OCI-LY7 (cell line): Measurements from ENCODE around the gene PHF21B. TPM values are rescaled to one million over a fixed set of nuclear protein-coding genes. Genes with fewer than 3 reads are reported as not detected.
A peak's percentile ranks its signal among the peaks of the same experiment; 100 is the strongest.

Experiments
- BruUV-seq: library from RNA; stranded (reverse); fragments of 400-500 nt; replicated peaks from 2 replicates; lab custom pipeline; 2021; lab: Mats Ljungman, UMichigan
- CTCF ChIA-PET: fragments of 300-600 bp; sonication (Branson Sonifier 250); formaldehyde crosslinking; loops from one replicate; lab custom pipeline; 2022; ENCODE audit warnings: antibody characterized with exemption; ENCODE audit not compliant: unreplicated experiment; lab: Charles Lee
- POLR2A ChIA-PET: fragments of 300-600 bp; sonication (Branson Sonifier 250); formaldehyde crosslinking; loops from one replicate; lab custom pipeline; 2022; ENCODE audit warnings: antibody characterized with exemption; lab: Charles Lee
- DNase-seq: peaks from one replicate; pipeline ENCODE4 v3.0.0-alpha.2; 2015; ENCODE audit warnings: low spot score
- H2AFZ ChIP-seq: fragments of 200-600 bp; sonication (generic), shearing (Covaris generic); 2 replicates; pipeline ENCODE4 v1.6.1; 2014; ENCODE audit warnings: mild to moderate bottlenecking, antibody characterized with exemption, low read length, moderate library complexity
- H3K27ac ChIP-seq: fragments of 200-600 bp; sonication (generic); 2 replicates; pipeline ENCODE4 v1.5.1; 2014; ENCODE audit warnings: mixed run types, low read depth, mild to moderate bottlenecking, moderate library complexity, low read length, inconsistent platforms; ENCODE audit not compliant: poor library complexity, severe bottlenecking
- H3K36me3 ChIP-seq: fragments of 200-600 bp; sonication (generic); 2 replicates; pipeline ENCODE4 v1.6.1; 2014; ENCODE audit warnings: mild to moderate bottlenecking, antibody characterized with exemption, low read length, moderate library complexity, mixed read lengths; ENCODE audit not compliant: insufficient read depth
- H3K4me1 ChIP-seq: fragments of 200-600 bp; sonication (generic); 2 replicates; pipeline ENCODE4 v1.5.1; 2014; ENCODE audit warnings: mild to moderate bottlenecking, low read length; ENCODE audit not compliant: insufficient read depth, poor library complexity, severe bottlenecking
- H3K4me2 ChIP-seq: fragments of 200-600 bp; sonication (generic); 2 replicates; pipeline ENCODE4 v1.6.1; 2014; ENCODE audit warnings: mild to moderate bottlenecking, low read length
- H3K4me3 ChIP-seq: fragments of 200-600 bp; sonication (generic); 2 replicates; pipeline ENCODE4 v1.5.1; 2014; ENCODE audit warnings: mild to moderate bottlenecking, low read depth, low read length; ENCODE audit not compliant: poor library complexity, severe bottlenecking
- H3K79me2 ChIP-seq: fragments of 200-600 bp; sonication (generic); 2 replicates; pipeline ENCODE4 v1.6.1; 2016; ENCODE audit warnings: low read depth, mild to moderate bottlenecking, low read length, moderate library complexity, mixed read lengths; ENCODE audit not compliant: insufficient read depth
- H3K9me2 ChIP-seq: fragments of 200-600 bp; sonication (generic); 2 replicates; pipeline ENCODE4 v1.6.1; 2016; ENCODE audit warnings: mild to moderate bottlenecking, low read length, mixed read lengths; ENCODE audit not compliant: insufficient read depth
- H3K9me3 ChIP-seq: fragments of 200-600 bp; sonication (generic); 2 replicates; pipeline ENCODE4 v1.6.1; 2014; ENCODE audit warnings: mild to moderate bottlenecking, mixed run types, low read length, mixed read lengths
- H4K20me1 ChIP-seq: fragments of 200-600 bp; sonication (generic); 2 replicates; pipeline ENCODE4 v1.6.1; 2014; ENCODE audit warnings: mild to moderate bottlenecking, antibody characterized with exemption, low read length, moderate library complexity, mixed read lengths; ENCODE audit not compliant: insufficient read depth
- EZH2phosphoT487 ChIP-seq: fragments of 200-600 bp; sonication (generic); IDR thresholded peaks from 2 replicates; pipeline ENCODE4 v1.6.1; 2018; ENCODE audit warnings: low read depth, borderline replicate concordance, mild to moderate bottlenecking, mixed run types, antibody characterized with exemption, low read length, moderate library complexity, mixed read lengths
- intact Hi-C: fragments of 100-400 bp; cut with micrococcal nuclease; formaldehyde crosslinking; loops from one replicate; pipeline ENCODE4 v1.10.0; 2022; ENCODE audit not compliant: unreplicated experiment
- total RNA-seq, 2 experiments: library from RNA; depleted of rRNA in 1 of 2; stranded (reverse); fragments of >200 nt in 1 of 2; shearing (Covaris generic) in 1 of 2; gene quantifications; 2 replicates each; pipeline ENCODE4 v1.2.3, GENCODE V29; 2014 to 2022
- TF ChIP-seq, protein P1 (sequence below): fragments of 200-600 bp; sonication (generic); conservative IDR thresholded peaks from 2 replicates; pipeline ENCODE4 v1.5.1; 2014; ENCODE audit warnings: mild to moderate bottlenecking, antibody characterized with exemption, low read length, moderate library complexity, mixed read lengths

Gene PHF21B
- total RNA-seq, 2 experiments from 2014 or later = 9.4 to 12.4 TPM

DNA sequence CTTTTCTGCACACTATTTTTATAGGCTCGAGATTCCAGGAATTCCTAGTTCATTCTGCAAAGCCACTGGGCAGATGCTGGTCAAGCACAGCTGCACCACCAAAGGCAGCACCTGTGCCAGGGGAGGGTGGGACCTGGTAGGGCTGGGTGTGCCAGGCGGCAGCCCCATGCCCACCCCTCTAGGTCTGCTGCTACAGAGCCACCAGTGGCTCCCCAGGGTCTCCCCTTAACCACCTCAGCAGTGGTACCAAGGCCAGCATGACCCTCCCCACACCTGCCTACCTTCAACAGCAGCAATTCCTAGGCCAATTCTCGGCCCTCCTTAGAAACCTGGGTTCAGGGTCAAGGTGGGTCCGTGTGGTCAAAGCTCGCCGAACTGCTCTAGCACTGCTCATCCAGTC, 39.5 kb downstream of the PHF21B start:
- no peaks in the 10 kb centered on the region for H4K20me1 ChIP-seq
- no peak overlapping the region for H2AFZ ChIP-seq
- H3K4me2 ChIP-seq = no peak overlapping the region
- BruUV-seq = no TSS peak
- ChIA-PET POLR2A (no interaction called here), CTCF (no interaction called here)
- H3K9me2 ChIP-seq = no peaks in the 10 kb centered on the region
- TF ChIP-seq, protein P1, sequence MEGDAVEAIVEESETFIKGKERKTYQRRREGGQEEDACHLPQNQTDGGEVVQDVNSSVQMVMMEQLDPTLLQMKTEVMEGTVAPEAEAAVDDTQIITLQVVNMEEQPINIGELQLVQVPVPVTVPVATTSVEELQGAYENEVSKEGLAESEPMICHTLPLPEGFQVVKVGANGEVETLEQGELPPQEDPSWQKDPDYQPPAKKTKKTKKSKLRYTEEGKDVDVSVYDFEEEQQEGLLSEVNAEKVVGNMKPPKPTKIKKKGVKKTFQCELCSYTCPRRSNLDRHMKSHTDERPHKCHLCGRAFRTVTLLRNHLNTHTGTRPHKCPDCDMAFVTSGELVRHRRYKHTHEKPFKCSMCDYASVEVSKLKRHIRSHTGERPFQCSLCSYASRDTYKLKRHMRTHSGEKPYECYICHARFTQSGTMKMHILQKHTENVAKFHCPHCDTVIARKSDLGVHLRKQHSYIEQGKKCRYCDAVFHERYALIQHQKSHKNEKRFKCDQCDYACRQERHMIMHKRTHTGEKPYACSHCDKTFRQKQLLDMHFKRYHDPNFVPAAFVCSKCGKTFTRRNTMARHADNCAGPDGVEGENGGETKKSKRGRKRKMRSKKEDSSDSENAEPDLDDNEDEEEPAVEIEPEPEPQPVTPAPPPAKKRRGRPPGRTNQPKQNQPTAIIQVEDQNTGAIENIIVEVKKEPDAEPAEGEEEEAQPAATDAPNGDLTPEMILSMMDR = no peak
- no peak for TF ChIP-seq EZH2phosphoT487
- no peak for DNase-seq
- H3K4me3 ChIP-seq = no peak overlapping the region
- no peaks in the 10 kb centered on the region for H3K36me3 ChIP-seq
- no peaks in the 10 kb centered on the region for H3K4me1 ChIP-seq
- H3K79me2 ChIP-seq = no peaks in the 10 kb centered on the region
- no peaks in the 10 kb centered on the region for H3K9me3 ChIP-seq
- H3K27ac ChIP-seq = no peak overlapping the region
- intact Hi-C loops = no loop called here

DNA sequence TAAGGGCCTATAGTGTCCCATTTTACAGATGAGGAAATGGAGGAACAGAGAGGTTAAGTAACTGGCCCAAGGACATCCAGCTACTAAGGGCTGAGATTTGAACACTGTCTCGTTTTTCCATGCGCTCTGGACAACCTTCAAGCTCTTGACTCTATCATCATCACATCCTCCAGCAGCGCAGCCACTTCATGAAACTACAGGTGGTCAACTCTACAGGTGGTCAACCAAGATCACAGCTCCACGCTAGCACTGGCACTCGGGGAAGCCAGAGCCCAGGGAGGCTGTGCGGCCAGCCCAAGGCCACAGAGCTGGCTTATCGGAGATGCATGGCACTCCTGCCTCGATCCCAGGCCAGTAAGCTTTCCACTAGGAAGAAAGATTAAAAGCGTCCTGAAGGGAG, 40.0 kb downstream of the PHF21B start:
- H3K9me3 ChIP-seq = no peaks in the 10 kb centered on the region
- H2AFZ ChIP-seq = no peak overlapping the region
- H3K36me3 ChIP-seq = no peaks in the 10 kb centered on the region
- ChIA-PET POLR2A (no interaction called here), CTCF (no interaction called here)
- H3K4me1 ChIP-seq = no peaks in the 10 kb centered on the region
- intact Hi-C loops = no loop called here
- H3K4me3 ChIP-seq = no peak overlapping the region
- DNase-seq = no peak
- no peak overlapping the region for H3K4me2 ChIP-seq
- no peak overlapping the region for H3K27ac ChIP-seq
- TF ChIP-seq EZH2phosphoT487 = no peak
- TF ChIP-seq, protein P1 = no peak
- BruUV-seq = no TSS peak
- H4K20me1 ChIP-seq = no peaks in the 10 kb centered on the region
- no peaks in the 10 kb centered on the region for H3K9me2 ChIP-seq
- H3K79me2 ChIP-seq = no peaks in the 10 kb centered on the region

DNA sequence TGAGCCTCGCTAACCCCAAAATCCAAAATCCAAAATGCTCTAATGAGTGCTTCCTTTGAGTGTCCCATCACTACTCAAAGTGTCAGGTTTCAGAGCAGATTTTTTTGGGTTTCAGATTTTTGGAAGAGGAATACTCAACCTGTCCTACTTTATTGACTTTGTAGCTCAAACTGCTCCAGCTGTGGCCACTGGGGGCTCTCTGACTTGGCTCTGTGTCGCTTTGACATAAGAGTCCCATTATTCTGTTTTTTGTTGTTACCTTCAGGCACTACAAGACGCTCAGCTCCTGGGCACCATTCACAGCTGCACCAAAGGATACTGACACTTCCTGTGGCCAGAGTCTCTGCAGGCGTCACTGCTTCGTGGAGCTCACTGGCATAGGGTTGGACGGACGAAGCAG, 41.1 kb downstream of the PHF21B start:
- H3K36me3 ChIP-seq = no peaks in the 10 kb centered on the region
- no TSS peak for BruUV-seq
- H2AFZ ChIP-seq = no peak overlapping the region
- H3K9me3 ChIP-seq = no peaks in the 10 kb centered on the region
- ChIA-PET POLR2A (no interaction called here), CTCF (no interaction called here)
- H3K27ac ChIP-seq = no peak overlapping the region
- H3K4me3 ChIP-seq = no peak overlapping the region
- no peaks in the 10 kb centered on the region for H3K9me2 ChIP-seq
- TF ChIP-seq, protein P1 = peak; percentile 59
- no peak for TF ChIP-seq EZH2phosphoT487
- H3K79me2 ChIP-seq = no peaks in the 10 kb centered on the region
- H3K4me1 ChIP-seq = no peaks in the 10 kb centered on the region
- no peak for DNase-seq
- intact Hi-C loops = no loop called here
- no peak overlapping the region for H3K4me2 ChIP-seq
- no peaks in the 10 kb centered on the region for H4K20me1 ChIP-seq
